ENCODE data around the gene FNDC1.

DNA sequence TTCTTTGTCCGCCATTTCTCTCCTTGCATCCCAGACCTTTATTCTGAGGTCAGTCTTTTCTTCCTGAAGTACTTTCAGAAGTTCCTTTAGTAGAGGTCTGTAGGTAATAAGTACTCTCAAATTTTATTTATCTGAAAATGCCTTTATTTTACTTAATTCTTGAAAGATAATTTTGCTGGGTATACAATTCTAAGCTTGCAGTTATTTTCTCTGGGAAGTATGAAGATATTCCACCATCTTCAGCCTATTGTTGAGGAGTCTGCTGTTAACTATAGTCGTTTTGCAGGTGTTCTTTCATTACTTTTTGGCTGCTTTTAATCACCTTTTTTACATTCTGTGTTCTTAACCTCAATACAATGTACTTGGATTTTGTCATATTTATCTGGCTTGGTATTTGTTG lies 13.5 kb upstream of the FNDC1 start:
- TF ChIP-seq EZH2 (IDR thresholded peaks at IDR 0.05) (no peak), POLR2AphosphoS5 (IDR thresholded peaks at IDR 0.05; ENCODE audit: borderline replicate concordance, low read depth, low read length) (no peak)

All from SK-N-MC (cell line).